Naive thymus-derived CD8-positive, alpha-beta T cell (primary cell): ENCODE results near the gene SMARCC1. TPM values are rescaled to one million over a fixed set of nuclear protein-coding genes. Genes with fewer than 3 reads are reported as not detected.
"Not testable (repeated sequence)": the region's sequence is repeated elsewhere in the genome, so short reads cannot be mapped to it uniquely, and the experiment has no call there.

Source experiments
- ATAC-seq, 2 donors: fragments of 150-1000 bp; cut with Tn5 transposase in 1 of 2; sonication (Bioruptor Pico), chemical (Tn5 transposase) in 1 of 2; 1 replicate in 1 of 2; 2 replicates in 1 of 2; pipeline ENCODE4 v1.10.0; 2021; ENCODE audit warnings: mild to moderate bottlenecking in 2 of 2, moderate library complexity in 2 of 2
- POLR2A ChIA-PET: fragments of 350-600 bp; sonication (Branson Sonifier 250); formaldehyde crosslinking; loops from one replicate; lab custom pipeline; 2021; ENCODE audit warnings: antibody characterized with exemption; lab: Charles Lee
- DNase-seq, 10 donors: peaks; one replicate each; pipeline versions ENCODE4 v3.0.0 to v3.0.0-alpha.2; 2020 to 2022
- H3K27ac Mint-ChIP-seq, 10 donors: one replicate each; pipeline ENCODE4 v1.8.0; 2020 to 2022; ENCODE audit warnings: mild to moderate bottlenecking in 10 of 10, mixed read lengths in 10 of 10, moderate library complexity in 4 of 10, inconsistent platforms in 1 of 10
- H3K27me3 Mint-ChIP-seq, 5 donors: one replicate each; pipeline ENCODE4 v1.8.0; 2021 to 2022; ENCODE audit warnings: mixed read lengths in 5 of 5
- H3K36me3 Mint-ChIP-seq, 3 donors: one replicate each; pipeline ENCODE4 v1.8.0; 2020 to 2022; ENCODE audit warnings: mixed read lengths in 3 of 3, mild to moderate bottlenecking in 2 of 3, inconsistent platforms in 1 of 3
- H3K4me1 Mint-ChIP-seq, 4 donors: one replicate each; pipeline ENCODE4 v1.8.0; 2021 to 2022; ENCODE audit warnings: mixed read lengths in 4 of 4
- H3K4me3 Mint-ChIP-seq, 10 donors: one replicate each; pipeline ENCODE4 v1.8.0; 2020 to 2022; ENCODE audit warnings: mild to moderate bottlenecking in 10 of 10, mixed read lengths in 10 of 10, moderate library complexity in 6 of 10, inconsistent platforms in 1 of 10
- H3K9me3 Mint-ChIP-seq, 9 donors: one replicate each; pipeline ENCODE4 v1.8.0; 2020 to 2022; ENCODE audit warnings: mixed read lengths in 9 of 9, mild to moderate bottlenecking in 3 of 9, inconsistent platforms in 1 of 9, moderate library complexity in 1 of 9
- polyA plus RNA-seq, 3 donors: library from polyadenylated mRNA; unstranded; fragments of 300-500 nt; fragmentation: Illumina TruSeq; gene quantifications; one replicate each; pipeline ENCODE4 v1.2.3, GENCODE V29; 2021
- total RNA-seq, 8 experiments: library from RNA in 2 of 8; stranded (reverse) in 2 of 8; gene quantifications; one replicate each; pipeline ENCODE4 v1.2.3 and lab custom pipeline; 2021 to 2026

The SMARCC1 gene
- total and polyA plus RNA-seq, 5 experiments from 2014 or later: 57.7 to 111 (median 67.0) TPM

- H3K27ac Mint-ChIP-seq: peak overlapping the region in 6 of 10 donors; percentile 13 to 62 (median 35)
- H3K27me3 Mint-ChIP-seq: no peaks in the 10 kb centered on the region
- POLR2A ChIA-PET: no interaction called here
Observed at GRCh38 chr3:47722859-47723258, 58.8 kb downstream of the SMARCC1 start.

GRCh38 chr3:47717448-47717847 lies 64.2 kb downstream of the SMARCC1 start:
- H3K27ac Mint-ChIP-seq: peak overlapping the region in 1 of 10 donors; percentile 33
- ATAC-seq, H3K4me3 Mint-ChIP-seq, H3K9me3 Mint-ChIP-seq, POLR2A ChIA-PET, H3K27me3 Mint-ChIP-seq, DNase-seq: not testable (repeated sequence)
- peaks cover 0 to 14% (median 9%) of the 10 kb centered on the region in 4 donors for H3K4me1 Mint-ChIP-seq
- peaks cover 0 to 80% (median 6%) of the 10 kb centered on the region in 3 donors for H3K36me3 Mint-ChIP-seq

More at GRCh38 chr3:47722859-47723258, 58.8 kb downstream of the SMARCC1 start:
- no peak for ATAC-seq
- H3K36me3 Mint-ChIP-seq: peaks cover 0 to 67% (median 11%) of the 10 kb centered on the region in 3 donors
- no peak overlapping the region for H3K4me3 Mint-ChIP-seq
- no peaks in the 10 kb centered on the region for H3K9me3 Mint-ChIP-seq
- DNase-seq: no peak
- H3K4me1 Mint-ChIP-seq: peaks cover 4 to 9% (median 4%) of the 10 kb centered on the region in 4 donors

- H3K27ac Mint-ChIP-seq: peak overlapping the region in 2 of 10 donors; percentile 2 to 53
- H3K9me3 Mint-ChIP-seq: no peaks in the 10 kb centered on the region
- no peaks in the 10 kb centered on the region for H3K27me3 Mint-ChIP-seq
- H3K4me1 Mint-ChIP-seq: peaks cover 0 to 14% (median 9%) of the 10 kb centered on the region in 4 donors
- ATAC-seq (no peak), DNase-seq (no peak)
- H3K4me3 Mint-ChIP-seq: no peak overlapping the region
- peaks cover 0 to 86% (median 6%) of the 10 kb centered on the region in 3 donors for H3K36me3 Mint-ChIP-seq
- POLR2A ChIA-PET: interaction anchor here (0.7 kb wide), 1 partner anchor 302 kb away, joined by 6 read pairs; no protein-coding TSS in a partner anchor
Observed at GRCh38 chr3:47716656-47717055, 65.0 kb downstream of the SMARCC1 start.

GRCh38 chr3:47715928-47716327 lies 65.8 kb downstream of the SMARCC1 start:
- no peaks in the 10 kb centered on the region for H3K27me3 Mint-ChIP-seq
- peak overlapping the region in 7 of 10 donors; percentile 1 to 63 (median 18) for H3K27ac Mint-ChIP-seq
- ATAC-seq (no peak), DNase-seq (no peak)
- no peak overlapping the region for H3K4me3 Mint-ChIP-seq
- POLR2A ChIA-PET: interaction anchor here (0.6 kb wide), 1 partner anchor 45 kb away, joined by 3 read pairs; no protein-coding TSS in a partner anchor
- H3K9me3 Mint-ChIP-seq: no peaks in the 10 kb centered on the region
- peaks cover 0 to 9% (median 7%) of the 10 kb centered on the region in 4 donors for H3K4me1 Mint-ChIP-seq
- H3K36me3 Mint-ChIP-seq: peaks cover 0 to 87% (median 8%) of the 10 kb centered on the region in 3 donors

GRCh38 chr3:47714606-47715005 lies 67.1 kb downstream of the SMARCC1 start:
- POLR2A ChIA-PET: no interaction called here
- Mint-ChIP-seq H3K4me3 (no peak overlapping the region), H3K36me3 (peaks cover 0 to 89% (median 10%) of the 10 kb centered on the region in 3 donors), H3K4me1 (peaks cover 0 to 9% (median 5%) of the 10 kb centered on the region in 4 donors), H3K27ac (peak overlapping the region in 2 of 10 donors; percentile 38 to 47), H3K27me3 (no peaks in the 10 kb centered on the region), H3K9me3 (no peaks in the 10 kb centered on the region)
- ATAC-seq: no peak
- no peak for DNase-seq

DNA sequence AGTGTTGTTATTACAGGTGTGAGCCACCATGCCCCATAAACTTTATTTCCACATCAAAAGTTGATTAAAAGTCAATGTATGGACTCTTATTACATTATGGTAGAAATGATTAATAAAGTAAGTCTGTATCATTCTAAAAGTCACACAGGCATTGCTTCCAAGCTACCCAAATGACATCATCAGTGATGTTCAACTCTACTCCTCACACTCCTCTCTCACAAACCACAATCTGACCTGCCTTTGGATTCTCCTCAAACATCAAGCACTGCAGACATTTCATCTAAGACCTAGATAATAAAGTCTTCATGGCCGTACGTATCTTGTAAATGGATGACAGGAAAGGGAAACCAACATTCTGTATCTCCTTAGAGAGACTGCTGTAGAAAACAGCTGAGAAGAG lies 68.0 kb downstream of the SMARCC1 start:
- peak overlapping the region in 1 of 10 donors; percentile 3 for H3K27ac Mint-ChIP-seq
- peaks cover 0 to 91% (median 10%) of the 10 kb centered on the region in 3 donors for H3K36me3 Mint-ChIP-seq

GRCh38 chr3:47712398-47712797 lies 69.3 kb downstream of the SMARCC1 start:
- POLR2A ChIA-PET: no interaction called here
- no peaks in the 10 kb centered on the region for H3K27me3 Mint-ChIP-seq
- no peak overlapping the region for H3K4me3 Mint-ChIP-seq
- DNase-seq (no peak), ATAC-seq (no peak)
- peaks cover under 1 to 90% (median 10%) of the 10 kb centered on the region in 3 donors for H3K36me3 Mint-ChIP-seq
- H3K4me1 Mint-ChIP-seq: peaks cover 0 to 9% (median 5%) of the 10 kb centered on the region in 4 donors
- no peak overlapping the region for H3K27ac Mint-ChIP-seq
- no peaks in the 10 kb centered on the region for H3K9me3 Mint-ChIP-seq

More for the DNA sequence above, 68.0 kb downstream of the SMARCC1 start:
- H3K27me3 Mint-ChIP-seq: no peaks in the 10 kb centered on the region
- H3K4me3 Mint-ChIP-seq: no peak overlapping the region
- ATAC-seq: no peak
- POLR2A ChIA-PET: no interaction called here
- H3K4me1 Mint-ChIP-seq: peaks cover 0 to 9% (median 5%) of the 10 kb centered on the region in 4 donors
- no peaks in the 10 kb centered on the region for H3K9me3 Mint-ChIP-seq
- no peak for DNase-seq

- Mint-ChIP-seq H3K36me3 (peaks cover 4 to 92% (median 13%) of the 10 kb centered on the region in 3 donors), H3K27ac (peak overlapping the region in 2 of 10 donors; percentile 5 to 23), H3K4me3 (no peak overlapping the region), H3K9me3 (no peaks in the 10 kb centered on the region), H3K4me1 (peaks cover 0 to 8% (median 5%) of the 10 kb centered on the region in 4 donors), H3K27me3 (no peaks in the 10 kb centered on the region)
- no peak for DNase-seq
- POLR2A ChIA-PET: no interaction called here
- ATAC-seq: no peak
Observed at GRCh38 chr3:47711596-47711995, 70.1 kb downstream of the SMARCC1 start.

GRCh38 chr3:47705391-47705790 lies 76.3 kb downstream of the SMARCC1 start:
- H3K4me1 Mint-ChIP-seq: no peaks in the 10 kb centered on the region
- no peaks in the 10 kb centered on the region for H3K27me3 Mint-ChIP-seq
- H3K9me3 Mint-ChIP-seq: no peaks in the 10 kb centered on the region
- H3K36me3 Mint-ChIP-seq: peaks cover 4 to 94% (median 16%) of the 10 kb centered on the region in 3 donors
- no peak overlapping the region for H3K4me3 Mint-ChIP-seq
- DNase-seq: no peak
- ATAC-seq: no peak
- no peak overlapping the region for H3K27ac Mint-ChIP-seq
- POLR2A ChIA-PET: interaction anchor here (0.7 kb wide), 2 partner anchors 176 to 214 kb away, joined by 3 to 6 read pairs; no protein-coding TSS in a partner anchor

- H3K27me3 Mint-ChIP-seq: no peaks in the 10 kb centered on the region
- no peaks in the 10 kb centered on the region for H3K4me1 Mint-ChIP-seq
- DNase-seq (no peak), ATAC-seq (no peak)
- peak overlapping the region in 3 of 10 donors; percentile 24 to 52 (median 32) for H3K27ac Mint-ChIP-seq
- no peak overlapping the region for H3K4me3 Mint-ChIP-seq
- POLR2A ChIA-PET: no interaction called here
- H3K9me3 Mint-ChIP-seq: no peaks in the 10 kb centered on the region
- peaks cover 4 to 92% (median 14%) of the 10 kb centered on the region in 3 donors for H3K36me3 Mint-ChIP-seq
Observed at GRCh38 chr3:47704237-47704612, 77.5 kb downstream of the SMARCC1 start.

- DNase-seq (no peak), ATAC-seq (no peak)
- no peaks in the 10 kb centered on the region for H3K27me3 Mint-ChIP-seq
- peaks cover 0 to 87% (median 14%) of the 10 kb centered on the region in 3 donors for H3K36me3 Mint-ChIP-seq
- peak overlapping the region in 1 of 10 donors; percentile 58 for H3K27ac Mint-ChIP-seq
- no peaks in the 10 kb centered on the region for H3K9me3 Mint-ChIP-seq
- no peaks in the 10 kb centered on the region for H3K4me1 Mint-ChIP-seq
- POLR2A ChIA-PET: no interaction called here
- no peak overlapping the region for H3K4me3 Mint-ChIP-seq
Observed at GRCh38 chr3:47701388-47701787, 80.3 kb downstream of the SMARCC1 start.

DNA sequence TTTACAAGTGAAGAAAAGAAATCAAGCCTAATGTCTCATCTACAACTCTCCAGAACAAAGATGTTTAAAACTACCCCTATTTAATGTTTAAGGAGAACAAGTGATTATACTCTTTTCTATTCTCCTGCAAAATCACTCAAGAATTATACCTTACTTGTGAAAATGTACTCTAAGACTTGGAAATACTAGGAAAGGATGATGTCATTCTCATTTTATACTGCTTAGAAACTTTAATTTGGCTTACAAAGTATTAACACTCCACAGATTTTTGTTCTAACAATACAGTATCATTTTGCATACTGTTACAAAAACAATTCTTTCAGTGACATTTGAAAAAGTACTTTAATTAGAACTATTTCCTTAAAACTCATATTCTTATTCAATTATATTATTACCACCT lies 89.5 kb downstream of the SMARCC1 start:
- Mint-ChIP-seq H3K27ac (peak overlapping the region in 3 of 10 donors; percentile 11 to 34 (median 27)), H3K9me3 (no peaks in the 10 kb centered on the region), H3K27me3 (no peaks in the 10 kb centered on the region), H3K36me3 (peaks cover 9 to 90% (median 16%) of the 10 kb centered on the region in 3 donors), H3K4me1 (no peaks in the 10 kb centered on the region), H3K4me3 (no peak overlapping the region)
- POLR2A ChIA-PET: interaction anchor here (1.3 kb wide), 1 partner anchor 15 kb away, joined by 3 read pairs; no protein-coding TSS in a partner anchor
- DNase-seq (no peak), ATAC-seq (no peak)

- DNase-seq: no peak
- Mint-ChIP-seq H3K9me3 (no peaks in the 10 kb centered on the region), H3K4me3 (no peak overlapping the region), H3K27me3 (no peaks in the 10 kb centered on the region), H3K36me3 (peaks cover 16 to 90% (median 17%) of the 10 kb centered on the region in 3 donors), H3K4me1 (no peaks in the 10 kb centered on the region), H3K27ac (peak overlapping the region in 1 of 10 donors; percentile 33)
- no peak for ATAC-seq
- POLR2A ChIA-PET: no interaction called here
Observed at GRCh38 chr3:47688488-47688887, 93.2 kb downstream of the SMARCC1 start.
